GM12873 (cell line): ENCODE measurements around the gene SULF2.

ENCODE experiments used
- CTCF ChIP-seq: IDR thresholded peaks from 2 replicates; pipeline ENCODE4 v1.5.1; 2012; ENCODE audit warnings: low read depth, mild to moderate bottlenecking, moderate library complexity, low read length, control low read depth; ENCODE audit not compliant: insufficient read depth; ENCODE audit errors: missing control alignments

The SULF2 gene

GRCh38 chr20:47655635-47656034, 129.6 kb downstream of the SULF2 start:
- no peak for TF ChIP-seq CTCF

- no peak for TF ChIP-seq CTCF
Observed at GRCh38 chr20:47654370-47654769, 130.9 kb downstream of the SULF2 start.

- no peak for TF ChIP-seq CTCF
Observed at GRCh38 chr20:47653869-47654268, 131.4 kb downstream of the SULF2 start.

GRCh38 chr20:47652794-47653193, 132.5 kb downstream of the SULF2 start:
- no peak for TF ChIP-seq CTCF

- no peak for TF ChIP-seq CTCF
Observed at GRCh38 chr20:47652301-47652700, 133.0 kb downstream of the SULF2 start.

- no peak for TF ChIP-seq CTCF
Observed at GRCh38 chr20:47648943-47649342, 136.3 kb downstream of the SULF2 start.

- TF ChIP-seq CTCF, result no peak
Observed at GRCh38 chr20:47647994-47648393, 137.3 kb downstream of the SULF2 start.
